B cell (primary cell): Measurements from ENCODE around the gene PARVB.

Experiments used
- EZH2 ChIP-seq: IDR thresholded peaks from 2 replicates; pipeline ENCODE4 v1.6.1; 2012; ENCODE audit warnings: borderline replicate concordance, low read depth, mild to moderate bottlenecking, moderate library complexity, low read length; ENCODE audit not compliant: insufficient read depth, poor library complexity, severe bottlenecking
- TF ChIP-seq, protein P1 (sequence below): fragments of 200-600 bp; IDR thresholded peaks from one replicate; pipeline ENCODE4 v1.8.0; 2022; ENCODE audit warnings: antibody characterized with exemption, mild to moderate bottlenecking

DNA sequence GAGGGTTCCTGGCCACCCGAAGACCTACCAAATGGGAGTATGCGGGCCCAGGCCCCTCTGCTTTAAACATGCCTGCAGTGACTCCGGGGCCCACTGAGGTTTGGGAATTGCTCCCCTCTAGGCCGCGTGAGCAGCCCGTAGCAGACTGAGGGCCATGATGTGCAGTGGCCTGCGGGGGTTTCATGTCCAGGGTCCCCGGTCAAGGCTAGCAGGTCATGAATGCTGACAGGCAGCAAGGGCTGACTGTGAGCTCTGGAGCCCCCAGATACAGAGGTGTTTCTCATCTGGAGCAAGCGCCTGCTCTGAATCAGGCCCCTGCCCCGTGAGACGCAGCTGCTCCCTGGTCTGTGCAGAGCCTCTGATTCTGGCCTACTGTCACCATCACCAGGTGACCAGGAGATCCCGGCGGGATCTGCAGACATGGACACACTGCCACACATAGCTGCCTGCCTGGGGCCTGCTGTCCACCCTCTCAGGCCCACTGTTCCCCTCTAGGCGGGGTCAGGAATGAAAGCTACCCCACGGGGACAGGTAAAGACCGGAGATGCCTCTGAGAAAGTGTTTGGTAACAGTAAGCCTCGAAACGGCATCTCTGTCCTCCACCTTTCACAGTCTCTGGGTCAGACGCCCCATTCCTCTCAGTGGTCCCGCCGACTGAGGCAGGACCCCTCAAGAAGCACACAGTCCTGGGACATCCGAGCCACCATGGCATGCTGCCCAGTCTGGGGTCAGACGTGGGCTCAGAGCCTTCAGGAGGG is 73.3 kb downstream of the PARVB start:
- TF ChIP-seq, protein P1, sequence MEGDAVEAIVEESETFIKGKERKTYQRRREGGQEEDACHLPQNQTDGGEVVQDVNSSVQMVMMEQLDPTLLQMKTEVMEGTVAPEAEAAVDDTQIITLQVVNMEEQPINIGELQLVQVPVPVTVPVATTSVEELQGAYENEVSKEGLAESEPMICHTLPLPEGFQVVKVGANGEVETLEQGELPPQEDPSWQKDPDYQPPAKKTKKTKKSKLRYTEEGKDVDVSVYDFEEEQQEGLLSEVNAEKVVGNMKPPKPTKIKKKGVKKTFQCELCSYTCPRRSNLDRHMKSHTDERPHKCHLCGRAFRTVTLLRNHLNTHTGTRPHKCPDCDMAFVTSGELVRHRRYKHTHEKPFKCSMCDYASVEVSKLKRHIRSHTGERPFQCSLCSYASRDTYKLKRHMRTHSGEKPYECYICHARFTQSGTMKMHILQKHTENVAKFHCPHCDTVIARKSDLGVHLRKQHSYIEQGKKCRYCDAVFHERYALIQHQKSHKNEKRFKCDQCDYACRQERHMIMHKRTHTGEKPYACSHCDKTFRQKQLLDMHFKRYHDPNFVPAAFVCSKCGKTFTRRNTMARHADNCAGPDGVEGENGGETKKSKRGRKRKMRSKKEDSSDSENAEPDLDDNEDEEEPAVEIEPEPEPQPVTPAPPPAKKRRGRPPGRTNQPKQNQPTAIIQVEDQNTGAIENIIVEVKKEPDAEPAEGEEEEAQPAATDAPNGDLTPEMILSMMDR = no peak
- no peak for TF ChIP-seq EZH2
